PC-3 (cell line): Measurements from ENCODE around the gene SLC25A19. TPM values are rescaled to one million over a fixed set of nuclear protein-coding genes. Genes with fewer than 3 reads are reported as not detected.

Experiments
- ATAC-seq: fragments of 200-7000 bp; cut with Tn5 transposase; 2 replicates; pipeline ENCODE4 v1.9.1; 2020; ENCODE audit warnings: mild to moderate bottlenecking, moderate library complexity
- BruUV-seq: library from RNA; stranded (reverse); fragments of 400-500 nt; replicated peaks from 2 replicates; lab custom pipeline; 2021; lab: Mats Ljungman, UMichigan
- CTCF ChIA-PET: fragments of 300-600 bp; sonication (Branson Sonifier 250); formaldehyde crosslinking; loops from one replicate; lab custom pipeline; 2022; ENCODE audit warnings: antibody characterized with exemption; lab: Charles Lee
- POLR2A ChIA-PET: fragments of 300-600 bp; sonication (Branson Sonifier 250); formaldehyde crosslinking; loops from one replicate; lab custom pipeline; 2022; ENCODE audit warnings: antibody characterized with exemption; ENCODE audit not compliant: unreplicated experiment; lab: Charles Lee
- DNase-seq: peaks from one replicate; pipeline ENCODE4 v3.0.0-alpha.2; 2015
- H2AFZ ChIP-seq: fragments of 300-600 bp; sonication (generic); 2 replicates; pipeline ENCODE4 v1.6.0; 2016; ENCODE audit warnings: antibody characterized with exemption, low read length
- H3F3A ChIP-seq: fragments of 300-600 bp; sonication (generic); one replicate; pipeline ENCODE4 v1.6.0; 2017; ENCODE audit warnings: antibody characterized with exemption, low read length, control low read depth, mild to moderate bottlenecking; ENCODE audit not compliant: unreplicated experiment
- H3K27ac ChIP-seq: fragments of 300-600 bp; sonication (generic); 2 replicates; pipeline ENCODE4 v1.5.1; 2016; ENCODE audit warnings: mild to moderate bottlenecking, low read length
- H3K27me3 ChIP-seq: fragments of 300-600 bp; sonication (generic); 2 replicates; pipeline ENCODE4 v1.6.1; 2016; ENCODE audit warnings: low read length, mixed read lengths
- H3K36me3 ChIP-seq: fragments of 300-600 bp; sonication (generic); 2 replicates; pipeline ENCODE4 v1.6.1; 2016; ENCODE audit warnings: low read depth, mixed run types, low read length, mixed read lengths
- H3K4me1 ChIP-seq: fragments of 300-600 bp; sonication (generic); 2 replicates; pipeline ENCODE4 v1.5.1; 2016; ENCODE audit warnings: low read length; ENCODE audit not compliant: insufficient read depth
- H3K4me2 ChIP-seq: fragments of 300-600 bp; sonication (generic); 2 replicates; pipeline ENCODE4 v1.6.0; 2016; ENCODE audit warnings: low read length
- H3K4me3 ChIP-seq: fragments of 300-600 bp; sonication (generic); 2 replicates; pipeline ENCODE4 v1.5.1; 2016; ENCODE audit warnings: mild to moderate bottlenecking, low read length, mixed read lengths
- H3K79me2 ChIP-seq: fragments of 300-600 bp; sonication (generic); 2 replicates; pipeline ENCODE4 v1.6.1; 2017; ENCODE audit warnings: low read length, mixed read lengths
- H3K9ac ChIP-seq: fragments of 300-600 bp; sonication (generic); 2 replicates; pipeline ENCODE4 v1.6.0; 2016; ENCODE audit warnings: mild to moderate bottlenecking, low read length
- H3K9me2 ChIP-seq: fragments of 300-600 bp; sonication (generic); replicated peaks from 2 replicates; pipeline ENCODE4 v1.6.1; 2016; ENCODE audit warnings: mixed run types, low read length, mixed read lengths
- H3K9me3 ChIP-seq: fragments of 300-600 bp; sonication (generic); 2 replicates; pipeline ENCODE4 v1.6.1; 2016; ENCODE audit warnings: low read length, mixed read lengths
- H4K20me1 ChIP-seq: fragments of 300-600 bp; sonication (generic); 2 replicates; pipeline ENCODE4 v1.6.1; 2016; ENCODE audit warnings: low read length, mixed read lengths
- CTCF ChIP-seq: fragments of 300-600 bp; sonication (generic); conservative IDR thresholded peaks from 2 replicates; pipeline ENCODE4 v1.5.1; 2017; ENCODE audit warnings: antibody characterized with exemption, low read depth, mild to moderate bottlenecking, low read length
- EZH2 ChIP-seq: fragments of 300-600 bp; sonication (generic); IDR thresholded peaks from one replicate; pipeline ENCODE4 v1.6.1; 2017; ENCODE audit warnings: antibody characterized with exemption, mild to moderate bottlenecking, low read length; ENCODE audit not compliant: unreplicated experiment
- EZH2phosphoT487 ChIP-seq: fragments of 300-600 bp; sonication (generic); IDR thresholded peaks from 2 replicates; pipeline ENCODE4 v1.6.1; 2018; ENCODE audit warnings: mild to moderate bottlenecking, antibody characterized with exemption, low read length, borderline replicate concordance
- intact Hi-C: fragments of 100-400 bp; cut with micrococcal nuclease; formaldehyde crosslinking; loops from 2 replicates; pipeline ENCODE4 v1.9.0; 2023
- total RNA-seq: library from RNA; depleted of rRNA; stranded (reverse); fragments of >200 nt; gene quantifications from 2 replicates; pipeline ENCODE4 v1.2.3, GENCODE V29; 2014

The SLC25A19 gene
- total RNA-seq, 1 experiment from 2014 or later, result 75.0 TPM

DNA sequence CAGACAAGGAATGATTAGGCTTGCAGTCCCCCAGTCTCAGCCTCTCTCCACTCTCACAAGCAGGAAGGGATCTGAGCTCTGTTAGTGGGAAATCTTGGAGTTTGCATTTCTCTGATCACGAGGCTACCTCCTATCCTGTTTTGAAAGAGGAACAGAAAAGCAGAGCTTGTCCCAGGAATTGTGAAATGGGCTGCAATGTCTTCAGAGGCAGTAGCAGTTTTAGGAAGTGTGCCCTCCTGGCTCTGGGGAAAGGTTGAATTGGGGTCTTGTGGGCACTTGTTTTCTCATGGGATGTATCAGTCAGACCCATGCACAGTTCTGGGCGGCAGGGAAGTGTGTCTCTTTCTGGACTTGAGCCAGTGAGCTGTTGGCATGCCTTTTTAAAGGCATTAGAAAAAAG is 60.9 kb downstream of the SLC25A19 start:
- Histone ChIP-seq H3K79me2 (no peaks in the 10 kb centered on the region), H3K9me2 (no peaks in the 10 kb centered on the region), H3K4me3 (no peak overlapping the region), H3K36me3 (peaks cover 71% of the 10 kb centered on the region), H3F3A (no peaks in the 10 kb centered on the region), H2AFZ (no peak overlapping the region), H3K4me1 (no peaks in the 10 kb centered on the region), H3K27ac (no peak overlapping the region), H4K20me1 (no peaks in the 10 kb centered on the region), H3K27me3 (no peaks in the 10 kb centered on the region), H3K9ac (no peak overlapping the region), H3K9me3 (no peaks in the 10 kb centered on the region), H3K4me2 (no peak overlapping the region)
- TF ChIP-seq EZH2 (no peak), EZH2phosphoT487 (no peak), CTCF (no peak)
- ATAC-seq (no peak), DNase-seq (no peak)
- TSS peak; percentile 7 for BruUV-seq
- POLR2A ChIA-PET, result no interaction called here
- intact Hi-C loops, result no loop called here
- CTCF ChIA-PET, result no interaction called here

DNA sequence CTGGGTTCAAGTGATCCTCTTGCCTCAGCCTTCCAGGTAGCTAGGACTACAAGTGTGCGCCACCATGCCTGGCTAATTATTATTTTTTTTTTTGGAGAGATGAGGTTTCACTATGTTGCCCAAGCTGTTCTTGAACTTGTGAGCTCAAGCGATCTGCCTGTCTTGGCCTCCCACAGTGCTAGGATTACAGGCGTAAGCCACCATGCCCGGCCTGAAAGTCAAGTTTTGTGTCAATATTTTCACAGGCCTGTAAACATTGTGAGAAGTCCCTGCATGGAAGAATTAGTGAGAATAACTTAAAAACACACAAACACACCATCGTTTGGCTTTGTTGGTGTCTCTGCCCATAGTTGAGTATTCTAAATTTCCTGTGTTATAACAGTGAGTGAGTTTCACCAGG is 61.5 kb downstream of the SLC25A19 start:
- Histone ChIP-seq H3K36me3 (peaks cover 70% of the 10 kb centered on the region), H3F3A (no peaks in the 10 kb centered on the region), H3K9me3 (no peaks in the 10 kb centered on the region), H3K27ac (no peak overlapping the region), H3K4me3 (no peak overlapping the region), H2AFZ (no peak overlapping the region), H3K27me3 (no peaks in the 10 kb centered on the region), H4K20me1 (no peaks in the 10 kb centered on the region), H3K4me1 (no peaks in the 10 kb centered on the region), H3K9ac (no peak overlapping the region), H3K9me2 (no peaks in the 10 kb centered on the region), H3K79me2 (no peaks in the 10 kb centered on the region), H3K4me2 (no peak overlapping the region)
- CTCF ChIA-PET, result no interaction called here
- ATAC-seq, result no peak
- no TSS peak for BruUV-seq
- no peak for DNase-seq
- POLR2A ChIA-PET, result interaction anchor here (0.7 kb wide), 1 partner anchor 13 kb away, joined by 3 read pairs; no protein-coding TSS in a partner anchor
- intact Hi-C loops, result no loop called here
- TF ChIP-seq CTCF (no peak), EZH2phosphoT487 (no peak), EZH2 (no peak)

DNA sequence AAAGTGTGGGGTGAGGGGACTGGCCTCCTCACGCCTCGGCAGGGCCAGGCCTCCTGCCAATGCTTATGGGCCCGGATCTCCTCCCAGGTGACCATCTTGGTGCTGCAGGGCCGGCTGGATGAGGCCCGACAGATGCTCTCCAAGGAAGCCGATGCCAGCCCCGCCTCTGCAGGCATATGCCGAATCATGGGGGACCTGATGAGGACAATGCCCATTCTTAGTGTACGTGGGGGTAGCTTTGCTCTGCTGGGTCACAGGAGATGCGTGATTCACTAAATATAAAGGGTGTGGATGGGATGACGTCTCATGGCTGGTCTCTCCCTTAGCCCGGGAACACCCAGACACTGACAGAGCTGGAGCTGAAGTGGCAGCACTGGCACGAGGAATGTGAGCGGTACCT is 64.2 kb downstream of the SLC25A19 start:
- Histone ChIP-seq H3K27me3 (no peaks in the 10 kb centered on the region), H2AFZ (no peak overlapping the region), H3F3A (no peaks in the 10 kb centered on the region), H3K9me2 (no peaks in the 10 kb centered on the region), H4K20me1 (no peaks in the 10 kb centered on the region), H3K4me1 (no peaks in the 10 kb centered on the region), H3K4me3 (no peak overlapping the region), H3K27ac (no peak overlapping the region), H3K79me2 (no peaks in the 10 kb centered on the region; the same call in 1 of the 2 replicates), H3K36me3 (peaks cover 63% of the 10 kb centered on the region), H3K4me2 (no peak overlapping the region), H3K9me3 (no peaks in the 10 kb centered on the region), H3K9ac (no peak overlapping the region)
- CTCF ChIA-PET, result no interaction called here
- BruUV-seq, result no TSS peak
- no peak for DNase-seq
- POLR2A ChIA-PET, result no interaction called here
- intact Hi-C loops, result no loop called here
- no peak; the same call in 1 of the 2 replicates for ATAC-seq
- TF ChIP-seq CTCF, result no peak
- TF ChIP-seq EZH2, result no peak
- no peak for TF ChIP-seq EZH2phosphoT487
